GM12872 (cell line): ENCODE results near the gene CETN1.

ENCODE experiments used
- CTCF ChIP-seq: IDR thresholded peaks from 3 replicates; pipeline ENCODE4 v1.5.1; 2011; ENCODE audit warnings: low read depth, mild to moderate bottlenecking, low read length, moderate library complexity; ENCODE audit not compliant: insufficient read depth

The CETN1 gene

DNA sequence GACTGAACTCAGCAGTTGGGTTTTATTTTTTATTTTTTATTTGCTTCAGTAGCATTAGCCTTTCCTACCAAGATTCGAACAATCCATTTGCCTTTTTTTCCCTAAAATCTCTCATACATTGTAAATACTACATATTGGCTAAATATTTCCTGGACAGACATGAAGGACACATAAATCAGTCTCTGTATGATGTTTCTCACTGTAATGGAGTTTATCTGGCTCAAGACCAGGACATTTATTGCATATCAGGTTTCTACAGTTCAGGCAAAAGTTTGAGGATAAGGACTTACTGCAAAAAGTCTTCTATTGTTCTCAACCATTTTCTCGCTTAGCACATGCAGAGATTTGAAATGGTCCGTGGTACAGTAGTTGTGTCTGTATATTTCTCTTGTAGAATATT is 19.9 kb downstream of the CETN1 start:
- TF ChIP-seq CTCF = no peak

GRCh38 chr18:604771-605170 is 24.6 kb downstream of the CETN1 start:
- no peak for TF ChIP-seq CTCF

- no peak for TF ChIP-seq CTCF
Measured at GRCh38 chr18:607930-608329, 27.8 kb downstream of the CETN1 start.

DNA sequence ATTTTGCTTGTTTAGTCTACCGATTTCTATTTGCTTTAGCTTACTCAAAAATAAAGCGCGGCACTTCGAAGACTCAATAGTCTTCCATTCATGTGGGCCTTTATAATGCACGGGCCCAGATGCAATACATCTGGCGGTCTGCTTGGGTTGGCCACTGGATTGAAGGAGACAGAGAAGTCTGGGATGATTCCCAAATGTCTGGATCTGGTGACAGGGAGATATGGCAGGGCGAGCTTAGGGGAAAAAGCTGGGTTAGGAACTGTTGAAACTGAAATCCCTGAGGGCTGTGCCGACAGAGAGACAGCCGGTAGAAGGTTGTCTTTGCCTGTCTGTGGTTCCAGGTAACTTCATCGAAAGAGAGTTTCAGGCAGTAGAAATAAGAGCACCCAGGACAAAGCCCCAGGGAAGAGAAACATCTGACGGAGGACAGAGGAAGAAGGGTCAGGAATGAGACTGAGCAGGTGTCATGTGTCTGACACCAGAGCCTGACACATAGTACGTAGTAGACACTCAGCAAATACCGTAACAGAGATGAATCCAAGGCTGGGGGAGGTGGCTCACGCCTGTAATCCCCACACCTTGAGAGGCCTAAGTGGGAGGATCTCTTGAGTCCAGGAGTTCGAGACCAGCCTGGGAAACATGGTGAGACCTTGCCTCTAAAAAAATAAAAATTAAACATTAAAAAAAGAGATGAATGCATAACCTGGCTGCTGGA is 30.2 kb downstream of the CETN1 start:
- TF ChIP-seq CTCF = no peak

DNA sequence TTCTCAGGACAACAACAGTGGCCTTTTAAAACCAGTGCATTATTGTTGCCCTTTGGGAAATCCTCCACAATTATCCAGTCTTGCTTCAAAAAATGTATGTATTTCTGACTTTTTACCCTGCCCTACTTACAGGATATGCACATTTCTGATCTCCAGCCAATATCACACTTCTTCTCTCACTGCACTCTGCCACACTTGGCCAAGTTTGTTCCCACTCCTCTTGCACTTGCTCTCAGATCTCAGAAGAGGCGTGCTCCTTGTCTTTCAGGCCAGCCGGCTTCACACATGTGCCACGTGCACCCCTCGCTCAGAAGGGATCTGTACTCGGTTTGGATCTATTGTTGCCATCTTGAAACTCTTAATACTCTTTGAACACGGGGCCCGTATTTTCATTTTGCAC is 32.0 kb downstream of the CETN1 start:
- TF ChIP-seq CTCF = no peak

DNA sequence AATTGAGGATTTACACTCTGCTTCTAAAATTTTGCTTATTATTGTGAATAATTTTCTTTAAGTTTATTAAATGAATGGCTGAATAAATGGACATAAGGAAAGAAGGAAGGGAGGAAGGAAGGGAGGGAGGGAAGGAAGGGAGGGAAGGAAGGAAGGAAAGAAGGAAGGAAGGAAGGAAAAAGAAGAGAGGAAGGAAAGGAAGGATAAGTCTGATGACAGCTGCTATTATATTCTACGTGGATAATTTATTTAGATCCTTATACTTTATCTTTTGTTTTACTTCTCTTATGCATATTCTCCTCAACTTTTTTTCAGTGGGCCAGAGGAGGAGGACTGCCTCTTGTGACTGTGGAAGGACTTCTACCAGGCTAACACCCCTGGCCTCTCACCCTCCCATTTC is 34.0 kb downstream of the CETN1 start:
- no peak for TF ChIP-seq CTCF

DNA sequence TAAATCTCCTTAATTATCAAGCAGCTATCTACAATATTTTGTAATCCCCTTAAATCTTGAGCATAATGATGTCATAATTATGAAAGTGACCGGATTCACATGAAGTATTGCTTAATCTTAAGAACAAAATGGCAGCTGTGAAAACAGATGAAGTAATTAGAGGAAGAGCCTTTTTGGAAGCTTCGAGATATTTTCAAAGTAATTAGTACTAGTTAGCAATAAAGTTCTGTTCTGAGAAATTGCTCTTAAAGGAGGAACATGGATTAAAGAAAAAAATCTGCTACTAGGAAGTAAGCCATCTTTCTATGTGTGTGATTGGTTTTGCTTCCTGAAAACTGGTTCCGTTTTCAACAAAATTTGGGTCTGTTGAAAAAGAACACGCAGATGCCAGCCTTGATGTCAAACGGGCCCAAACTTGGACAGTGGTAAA is 34.9 kb downstream of the CETN1 start:
- no peak for TF ChIP-seq CTCF
